ENCODE measurements around the gene MT1F.

GRCh38 chr16:56626685-56627084 is 31.1 kb upstream of the MT1F start:
- no peak for TF ChIP-seq POLR2A (IDR thresholded peaks at IDR 0.05)
- no peak for TF ChIP-seq CTCF (IDR thresholded peaks at IDR 0.05)

Measured in right lobe of liver (tissue), 4 donors.